Measurements from ENCODE around the gene ARHGAP35.

The ARHGAP35 gene

DNA sequence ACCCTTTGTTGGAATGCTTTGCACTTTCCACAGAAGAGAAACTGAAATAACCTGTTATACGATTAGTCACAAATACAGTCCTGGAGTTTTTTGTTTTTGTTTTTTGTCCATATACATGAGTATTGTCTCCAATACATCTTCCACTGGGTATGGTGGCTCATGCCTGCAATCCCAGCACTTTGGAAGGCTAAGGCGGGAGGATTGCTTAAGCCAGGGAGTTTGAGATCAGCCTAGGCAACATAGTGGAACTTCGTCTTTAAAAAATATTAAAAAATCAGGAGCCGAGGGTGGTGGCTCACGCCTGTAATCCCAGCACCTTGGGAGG, 35.1 kb upstream of the ARHGAP35 start:
- Histone ChIP-seq H3K27ac (ENCODE audit: low read depth, low read length, severe bottlenecking) (no peak overlapping the region), H3K36me3 (ENCODE audit: control insufficient read depth, insufficient read depth, low read length) (no peaks in the 10 kb centered on the region), H3K4me3 (ENCODE audit: extremely low read depth, insufficient read depth, low read length, poor library complexity, severe bottlenecking) (no peak overlapping the region), H3K4me1 (ENCODE audit: control insufficient read depth, insufficient read depth, low read length, poor library complexity, severe bottlenecking) (no peaks in the 10 kb centered on the region), H3K9me3 (ENCODE audit: control insufficient read depth, low read length) (no peaks in the 10 kb centered on the region)
- 72 to 97% methylated on average over 4 of the region's 5 CpGs for WGBS, 2 experiments (ENCODE audit: insufficient coverage in 2 of 2)

DNA sequence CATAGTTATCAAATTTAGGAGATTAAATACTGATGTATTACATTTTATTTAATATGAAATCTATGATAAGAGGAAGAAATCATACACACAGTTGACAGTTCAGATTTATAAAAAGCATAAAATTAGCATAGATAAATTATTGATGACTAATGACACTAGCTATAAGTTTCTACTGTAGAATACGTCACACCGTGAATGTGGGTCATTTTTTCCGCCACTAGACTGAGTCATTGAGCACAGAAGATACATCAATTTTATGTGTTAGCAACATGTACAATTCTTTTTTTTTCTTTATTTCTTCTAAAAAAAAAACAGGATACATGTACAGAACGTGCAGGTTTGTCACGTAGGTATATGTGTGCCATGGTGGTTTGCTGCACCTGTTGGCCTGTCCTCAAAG, 32.3 kb upstream of the ARHGAP35 start:
- no peaks in the 10 kb centered on the region for H3K36me3 ChIP-seq (ENCODE audit: control insufficient read depth, insufficient read depth, low read length)
- H3K4me3 ChIP-seq (ENCODE audit: extremely low read depth, insufficient read depth, low read length, poor library complexity, severe bottlenecking) = no peak overlapping the region
- H3K9me3 ChIP-seq (ENCODE audit: control insufficient read depth, low read length) = no peaks in the 10 kb centered on the region
- no peak overlapping the region for H3K27ac ChIP-seq (ENCODE audit: low read depth, low read length, severe bottlenecking)
- H3K4me1 ChIP-seq (ENCODE audit: control insufficient read depth, insufficient read depth, low read length, poor library complexity, severe bottlenecking) = no peaks in the 10 kb centered on the region
- WGBS, 2 experiments (ENCODE audit: insufficient coverage in 2 of 2) = no CpG with 5 or more reads among the region's 5 CpGs

DNA sequence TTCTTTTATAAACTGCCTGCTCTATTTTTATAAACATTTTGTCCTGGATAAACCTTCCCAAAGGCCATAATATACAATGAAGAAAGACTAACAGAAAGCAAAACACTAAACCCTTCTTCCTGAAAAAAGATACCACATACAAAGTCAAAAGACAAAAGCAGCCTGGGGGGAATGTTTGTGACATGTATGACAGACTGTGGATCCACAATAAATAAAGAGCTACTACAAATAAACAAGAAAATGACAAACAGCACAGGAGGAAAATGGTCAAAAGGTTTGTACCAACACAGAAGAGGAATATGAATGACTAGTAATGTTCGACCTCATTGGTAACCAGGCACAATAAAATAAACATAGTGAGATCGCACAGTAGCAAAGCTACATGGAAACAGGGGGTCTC, 29.9 kb upstream of the ARHGAP35 start:
- WGBS, 2 experiments (ENCODE audit: insufficient coverage in 2 of 2) = 100% methylated on average over 1 of the region's 2 CpGs
- H3K4me1 ChIP-seq (ENCODE audit: control insufficient read depth, insufficient read depth, low read length, poor library complexity, severe bottlenecking) = no peaks in the 10 kb centered on the region

DNA sequence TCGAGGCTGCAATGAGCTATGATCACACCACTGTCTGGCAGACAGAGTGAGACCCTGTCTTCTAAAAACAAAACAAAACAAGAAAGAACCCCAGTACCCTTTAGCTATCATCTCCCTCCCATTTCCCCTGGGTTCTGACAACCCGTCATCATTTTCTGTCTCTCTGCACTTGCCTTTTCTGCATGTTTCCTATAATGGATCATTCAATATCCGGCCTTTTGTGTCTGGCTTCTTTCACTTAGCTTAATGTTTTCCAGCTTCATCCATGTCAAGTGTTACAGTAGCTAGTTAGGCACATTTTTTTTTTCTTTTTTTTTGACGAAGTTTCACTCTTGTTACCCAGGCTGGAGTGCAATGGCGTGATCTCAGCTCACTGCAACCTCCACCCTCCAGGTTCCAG, 26.7 kb upstream of the ARHGAP35 start:
- H3K27ac ChIP-seq (ENCODE audit: low read depth, low read length, severe bottlenecking) = no peak overlapping the region
- 79 to 89% methylated on average over 2 to 5 of the region's 5 CpGs for WGBS, 2 experiments (ENCODE audit: insufficient coverage in 2 of 2)
- H3K36me3 ChIP-seq (ENCODE audit: control insufficient read depth, insufficient read depth, low read length) = peaks cover 28% of the 10 kb centered on the region
- H3K9me3 ChIP-seq (ENCODE audit: control insufficient read depth, low read length) = no peaks in the 10 kb centered on the region
- H3K4me3 ChIP-seq (ENCODE audit: extremely low read depth, insufficient read depth, low read length, poor library complexity, severe bottlenecking) = no peak overlapping the region
- no peaks in the 10 kb centered on the region for H3K4me1 ChIP-seq (ENCODE audit: control insufficient read depth, insufficient read depth, low read length, poor library complexity, severe bottlenecking)

More for the DNA sequence above, 29.9 kb upstream of the ARHGAP35 start:
- H3K4me3 ChIP-seq (ENCODE audit: extremely low read depth, insufficient read depth, low read length, poor library complexity, severe bottlenecking) = no peak overlapping the region
- H3K9me3 ChIP-seq (ENCODE audit: control insufficient read depth, low read length) = no peaks in the 10 kb centered on the region
- no peak overlapping the region for H3K27ac ChIP-seq (ENCODE audit: low read depth, low read length, severe bottlenecking)
- no peaks in the 10 kb centered on the region for H3K36me3 ChIP-seq (ENCODE audit: control insufficient read depth, insufficient read depth, low read length)

DNA sequence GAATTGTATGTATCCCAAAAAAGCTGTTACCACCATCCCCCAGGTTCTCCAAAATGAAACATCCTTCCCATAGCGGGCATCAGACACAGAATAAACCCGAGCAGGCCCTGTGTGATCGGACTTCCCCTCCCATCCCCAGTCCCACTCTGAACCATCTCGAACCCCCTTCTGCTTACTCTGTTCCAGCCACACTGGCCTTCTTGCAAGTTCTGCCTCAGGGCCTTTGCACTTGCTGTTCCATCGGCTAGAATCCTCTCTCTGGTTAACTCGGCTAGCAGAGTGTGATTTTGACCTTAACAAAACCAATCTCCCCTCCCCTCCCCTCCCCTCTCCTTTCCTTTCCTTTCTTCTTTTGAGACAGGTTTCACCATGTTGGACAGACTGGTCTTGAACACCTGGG, 25.8 kb upstream of the ARHGAP35 start:
- no peak overlapping the region for H3K4me3 ChIP-seq (ENCODE audit: extremely low read depth, insufficient read depth, low read length, poor library complexity, severe bottlenecking)
- H3K36me3 ChIP-seq (ENCODE audit: control insufficient read depth, insufficient read depth, low read length) = peaks cover 36% of the 10 kb centered on the region
- no peak overlapping the region for H3K27ac ChIP-seq (ENCODE audit: low read depth, low read length, severe bottlenecking)
- no peaks in the 10 kb centered on the region for H3K4me1 ChIP-seq (ENCODE audit: control insufficient read depth, insufficient read depth, low read length, poor library complexity, severe bottlenecking)
- WGBS, 2 experiments (ENCODE audit: insufficient coverage in 2 of 2) = 95 to 98% methylated on average over 6 of the region's 6 CpGs
- H3K9me3 ChIP-seq (ENCODE audit: control insufficient read depth, low read length) = no peaks in the 10 kb centered on the region

- H3K36me3 ChIP-seq (ENCODE audit: control insufficient read depth, insufficient read depth, low read length) = peaks cover 60% of the 10 kb centered on the region
- H3K4me3 ChIP-seq (ENCODE audit: extremely low read depth, insufficient read depth, low read length, poor library complexity, severe bottlenecking) = no peak overlapping the region
- 96 to 98% methylated on average over 18 to 20 of the region's 20 CpGs for WGBS, 2 experiments (ENCODE audit: insufficient coverage in 2 of 2)
- H3K9me3 ChIP-seq (ENCODE audit: control insufficient read depth, low read length) = no peaks in the 10 kb centered on the region
- no peak overlapping the region for H3K27ac ChIP-seq (ENCODE audit: low read depth, low read length, severe bottlenecking)
- peaks cover 12% of the 10 kb centered on the region for H3K4me1 ChIP-seq (ENCODE audit: control insufficient read depth, insufficient read depth, low read length, poor library complexity, severe bottlenecking)
Observed at GRCh38 chr19:46838160-46838559, 22.6 kb upstream of the ARHGAP35 start.

- 96 to 99% methylated on average over 6 to 7 of the region's 12 CpGs for WGBS, 2 experiments (ENCODE audit: insufficient coverage in 2 of 2)
- H3K4me3 ChIP-seq (ENCODE audit: extremely low read depth, insufficient read depth, low read length, poor library complexity, severe bottlenecking) = no peak overlapping the region
- H3K36me3 ChIP-seq (ENCODE audit: control insufficient read depth, insufficient read depth, low read length) = peaks cover 77% of the 10 kb centered on the region
- no peaks in the 10 kb centered on the region for H3K9me3 ChIP-seq (ENCODE audit: control insufficient read depth, low read length)
- peaks cover 24% of the 10 kb centered on the region for H3K4me1 ChIP-seq (ENCODE audit: control insufficient read depth, insufficient read depth, low read length, poor library complexity, severe bottlenecking)
- no peak overlapping the region for H3K27ac ChIP-seq (ENCODE audit: low read depth, low read length, severe bottlenecking)
Observed at GRCh38 chr19:46839752-46840497, 20.9 kb upstream of the ARHGAP35 start.

GRCh38 chr19:46840498-46840942, 20.3 kb upstream of the ARHGAP35 start:
- WGBS, 2 experiments (ENCODE audit: insufficient coverage in 2 of 2) = 21 to 38% methylated on average over 9 to 11 of the region's 13 CpGs
- no peak overlapping the region for H3K4me3 ChIP-seq (ENCODE audit: extremely low read depth, insufficient read depth, low read length, poor library complexity, severe bottlenecking)
- H3K36me3 ChIP-seq (ENCODE audit: control insufficient read depth, insufficient read depth, low read length) = peaks cover 77% of the 10 kb centered on the region
- H3K4me1 ChIP-seq (ENCODE audit: control insufficient read depth, insufficient read depth, low read length, poor library complexity, severe bottlenecking) = peaks cover 24% of the 10 kb centered on the region
- H3K9me3 ChIP-seq (ENCODE audit: control insufficient read depth, low read length) = no peaks in the 10 kb centered on the region
- H3K27ac ChIP-seq (ENCODE audit: low read depth, low read length, severe bottlenecking) = no peak overlapping the region

- Histone ChIP-seq H3K4me1 (ENCODE audit: control insufficient read depth, insufficient read depth, low read length, poor library complexity, severe bottlenecking) (peaks cover 26% of the 10 kb centered on the region), H3K27ac (ENCODE audit: low read depth, low read length, severe bottlenecking) (no peak overlapping the region), H3K9me3 (ENCODE audit: control insufficient read depth, low read length) (no peaks in the 10 kb centered on the region), H3K4me3 (ENCODE audit: extremely low read depth, insufficient read depth, low read length, poor library complexity, severe bottlenecking) (no peak overlapping the region), H3K36me3 (ENCODE audit: control insufficient read depth, insufficient read depth, low read length) (peaks cover 80% of the 10 kb centered on the region)
- WGBS, 2 experiments (ENCODE audit: insufficient coverage in 2 of 2) = 88 to 92% methylated on average over 8 to 10 of the region's 12 CpGs
Observed at GRCh38 chr19:46841458-46842083, 19.2 kb upstream of the ARHGAP35 start.

- WGBS, 2 experiments (ENCODE audit: insufficient coverage in 2 of 2) = 88 to 94% methylated on average over 11 of the region's 11 CpGs
- peaks cover 34% of the 10 kb centered on the region for H3K4me1 ChIP-seq (ENCODE audit: control insufficient read depth, insufficient read depth, low read length, poor library complexity, severe bottlenecking)
- no peak overlapping the region for H3K27ac ChIP-seq (ENCODE audit: low read depth, low read length, severe bottlenecking)
- H3K36me3 ChIP-seq (ENCODE audit: control insufficient read depth, insufficient read depth, low read length) = peaks cover 78% of the 10 kb centered on the region
- H3K4me3 ChIP-seq (ENCODE audit: extremely low read depth, insufficient read depth, low read length, poor library complexity, severe bottlenecking) = no peak overlapping the region
- H3K9me3 ChIP-seq (ENCODE audit: control insufficient read depth, low read length) = no peaks in the 10 kb centered on the region
Observed at GRCh38 chr19:46842791-46843190, 18.0 kb upstream of the ARHGAP35 start.

- 87 to 91% methylated on average over 8 of the region's 9 CpGs for WGBS, 2 experiments (ENCODE audit: insufficient coverage in 2 of 2)
- no peaks in the 10 kb centered on the region for H3K9me3 ChIP-seq (ENCODE audit: control insufficient read depth, low read length)
- H3K36me3 ChIP-seq (ENCODE audit: control insufficient read depth, insufficient read depth, low read length) = peaks cover 76% of the 10 kb centered on the region
- H3K4me3 ChIP-seq (ENCODE audit: extremely low read depth, insufficient read depth, low read length, poor library complexity, severe bottlenecking) = no peak overlapping the region
- peak overlapping the region; percentile 10 for H3K27ac ChIP-seq (ENCODE audit: low read depth, low read length, severe bottlenecking)
- H3K4me1 ChIP-seq (ENCODE audit: control insufficient read depth, insufficient read depth, low read length, poor library complexity, severe bottlenecking) = peaks cover 36% of the 10 kb centered on the region
Observed at GRCh38 chr19:46844067-46844489, 16.7 kb upstream of the ARHGAP35 start.

Data from mesodermal cell (in vitro differentiated cells).